H1 (cell line): ENCODE data around the gene NFIC. TPM values are rescaled to one million over a fixed set of nuclear protein-coding genes. Genes with fewer than 3 reads are reported as not detected.

Source experiments
- CTCF ChIA-PET: fragments of 300-600 bp; sonication (Branson Sonifier 250); formaldehyde crosslinking; loops from one replicate; lab custom pipeline; 2021; ENCODE audit not compliant: partially characterized antibody; lab: Charles Lee
- POLR2A ChIA-PET: fragments of 300-600 bp; sonication (Branson Sonifier 250); formaldehyde crosslinking; loops from one replicate; lab custom pipeline; 2021; ENCODE audit warnings: inconsistent platforms; ENCODE audit not compliant: partially characterized antibody; lab: Charles Lee
- DNase-seq, 2 experiments: peaks; one replicate each; pipeline versions ENCODE4 v3.0.0 to v3.0.0-alpha.2; 2010 to 2022; ENCODE audit warnings: low spot score in 2 of 2, low read depth in 1 of 2, mixed read lengths in 1 of 2
- FAIRE-seq: peaks from 2 replicates; lab custom pipeline; 2011; peaks lifted over from hg19 to GRCh38; lab: Jason Lieb, UNC
- H2AFZ ChIP-seq: 2 replicates; pipeline ENCODE4 v1.8.1; 2012; ENCODE audit warnings: low read length, inconsistent platforms
- H2AK5ac ChIP-seq: 2 replicates; pipeline ENCODE4 v1.6.1; 2013; ENCODE audit warnings: low read depth, low read length
- H2BK120ac ChIP-seq: replicated peaks from 2 replicates; pipeline ENCODE3; 2013; ENCODE audit warnings: low read depth, low read length, inconsistent platforms
- H2BK12ac ChIP-seq: 2 replicates; pipeline ENCODE4 v1.6.1; 2013; ENCODE audit warnings: low read depth, low read length
- H2BK15ac ChIP-seq: 2 replicates; pipeline ENCODE4 v1.6.1; 2013; ENCODE audit warnings: low read length
- H2BK20ac ChIP-seq: 2 replicates; pipeline ENCODE4 v1.6.1; 2013; ENCODE audit warnings: low read length
- H2BK5ac ChIP-seq: 2 replicates; pipeline ENCODE4 v1.6.1; 2013; ENCODE audit warnings: low read depth, low read length
- H3K14ac ChIP-seq: 2 replicates; pipeline ENCODE4 v1.6.1; 2013; ENCODE audit warnings: inconsistent platforms; ENCODE audit not compliant: insufficient read length
- H3K18ac ChIP-seq: 2 replicates; pipeline ENCODE4 v1.6.1; 2013; ENCODE audit warnings: low read length; ENCODE audit errors: extremely low read depth
- H3K23ac ChIP-seq: 2 replicates; pipeline ENCODE4 v1.6.1; 2013; ENCODE audit warnings: inconsistent platforms; ENCODE audit not compliant: insufficient read length
- H3K23me2 ChIP-seq: 2 replicates; pipeline ENCODE4 v1.6.1; 2013; ENCODE audit warnings: low read depth, low read length
- H3K27ac ChIP-seq: 2 replicates; pipeline ENCODE4 v1.6.1; 2011; ENCODE audit warnings: low read depth, low read length, inconsistent platforms
- H3K27me3 ChIP-seq, 4 experiments: replicated peaks in 1 of 4; 1 replicate in 1 of 4; 2 replicates in 3 of 4; pipeline versions ENCODE4 v1.6.1 to v1.8.1; 2011 to 2013; ENCODE audit warnings: low read length in 3 of 4, mild to moderate bottlenecking in 3 of 4, inconsistent platforms in 2 of 4, mixed read lengths in 2 of 4, moderate library complexity in 1 of 4; ENCODE audit not compliant: control insufficient read depth in 3 of 4, insufficient read depth in 3 of 4; ENCODE audit errors: extremely low read depth in 1 of 4
- H3K36me3 ChIP-seq, 4 experiments: 2 replicates each; pipeline versions ENCODE4 v1.6.1 to v1.8.1; 2011 to 2013; ENCODE audit warnings: mild to moderate bottlenecking in 4 of 4, low read length in 3 of 4, moderate library complexity in 2 of 4, control low read depth in 1 of 4, inconsistent platforms in 1 of 4; ENCODE audit not compliant: insufficient read depth in 4 of 4, control insufficient read depth in 2 of 4
- H3K4ac ChIP-seq: replicated peaks from 2 replicates; pipeline ENCODE3; 2013; ENCODE audit warnings: low read length, low read depth, mixed read lengths, inconsistent platforms; ENCODE audit not compliant: insufficient read length
- H3K4me1 ChIP-seq, 4 experiments: replicated peaks in 1 of 4; 1 replicate in 1 of 4; 2 replicates in 3 of 4; pipeline versions ENCODE4 v1.6.1 to v1.8.1; 2011 to 2013; ENCODE audit warnings: low read length in 3 of 4, inconsistent platforms in 2 of 4, mixed read lengths in 1 of 4; ENCODE audit not compliant: insufficient read depth in 4 of 4, control insufficient read depth in 3 of 4
- H3K4me2 ChIP-seq, 2 experiments: 2 replicates each; pipeline versions ENCODE4 v1.6.1 to v1.8.1; 2011 to 2013; ENCODE audit warnings: low read depth in 2 of 2, low read length in 2 of 2, control low read depth in 1 of 2, inconsistent platforms in 1 of 2, mild to moderate bottlenecking in 1 of 2; ENCODE audit not compliant: insufficient read depth in 1 of 2
- H3K4me3 ChIP-seq, 4 experiments: fragments of 200-600, 300-600 bp in 1 of 4; sonication (generic), shearing (Covaris generic), sonication (Bioruptor Twin) in 1 of 4; 2 replicates each; pipeline versions ENCODE4 v1.5.1 to v1.8.1; 2011 to 2016; ENCODE audit warnings: low read length in 4 of 4, low read depth in 3 of 4, control low read depth in 2 of 4, inconsistent platforms in 2 of 4, mild to moderate bottlenecking in 2 of 4, mixed read lengths in 1 of 4, moderate library complexity in 1 of 4; ENCODE audit not compliant: insufficient read depth in 2 of 4; ENCODE audit errors: extremely low read depth in 1 of 4
- H3K56ac ChIP-seq: replicated peaks from 2 replicates; pipeline ENCODE3; 2013; ENCODE audit warnings: low read depth, mild to moderate bottlenecking, mixed read lengths, low read length, inconsistent platforms; ENCODE audit not compliant: insufficient read length
- H3K79me1 ChIP-seq: 2 replicates; pipeline ENCODE4 v1.6.1; 2013; ENCODE audit warnings: low read depth, low read length, control low read depth
- H3K79me2 ChIP-seq, 2 experiments: 2 replicates each; pipeline versions ENCODE4 v1.6.1 to v1.8.1; 2012 to 2013; ENCODE audit warnings: low read length in 2 of 2, mild to moderate bottlenecking in 2 of 2, inconsistent platforms in 1 of 2; ENCODE audit not compliant: insufficient read depth in 2 of 2, control insufficient read depth in 1 of 2
- H3K9ac ChIP-seq, 4 experiments: replicated peaks in 1 of 4; 1 replicate in 1 of 4; 2 replicates in 3 of 4; pipeline versions ENCODE4 v1.6.1 to v1.8.1; 2011 to 2013; ENCODE audit warnings: low read depth in 3 of 4, low read length in 3 of 4, control low read depth in 2 of 4, mild to moderate bottlenecking in 2 of 4, moderate library complexity in 2 of 4, inconsistent platforms in 1 of 4; ENCODE audit errors: extremely low read depth in 1 of 4
- H3K9me3 ChIP-seq, 2 experiments: 2 replicates each; pipeline versions ENCODE4 v1.6.1 to v1.8.1; 2012 to 2013; ENCODE audit warnings: mild to moderate bottlenecking in 2 of 2, moderate library complexity in 2 of 2, control low read depth in 1 of 2, inconsistent platforms in 1 of 2, low read depth in 1 of 2, low read length in 1 of 2, mixed read lengths in 1 of 2; ENCODE audit not compliant: insufficient read depth in 2 of 2
- H4K20me1 ChIP-seq, 2 experiments: replicated peaks in 1 of 2; 2 replicates each; pipeline versions ENCODE3 to v1.8.1; 2011 to 2013; ENCODE audit warnings: inconsistent platforms in 2 of 2, low read length in 2 of 2, mild to moderate bottlenecking in 1 of 2; ENCODE audit not compliant: insufficient read depth in 2 of 2, control insufficient read depth in 1 of 2
- H4K5ac ChIP-seq: 2 replicates; pipeline ENCODE4 v1.6.1; 2013; ENCODE audit warnings: low read length, low read depth, mixed read lengths, inconsistent platforms; ENCODE audit not compliant: insufficient read length
- H4K8ac ChIP-seq: 2 replicates; pipeline ENCODE4 v1.8.0; 2013; ENCODE audit warnings: mild to moderate bottlenecking, moderate library complexity, low read length, inconsistent platforms; ENCODE audit not compliant: insufficient read depth; ENCODE audit errors: extremely low read depth
- H4K91ac ChIP-seq: replicated peaks from 2 replicates; pipeline ENCODE3; 2013; ENCODE audit warnings: low read length, mixed read lengths, inconsistent platforms; ENCODE audit not compliant: insufficient read length
- EP300 ChIP-seq, 2 experiments: IDR thresholded peaks; 1 replicate in 1 of 2; 2 replicates in 1 of 2; pipeline ENCODE4 v1.6.1; 2011 to 2012; ENCODE audit warnings: low read depth in 2 of 2, low read length in 2 of 2, mild to moderate bottlenecking in 2 of 2, borderline replicate concordance in 1 of 2, inconsistent platforms in 1 of 2, moderate library complexity in 1 of 2
- SP1 ChIP-seq: IDR thresholded peaks from 2 replicates; pipeline ENCODE4 v1.6.1; 2011; ENCODE audit warnings: low read depth, low read length
- WGBS, 2 experiments: shearing (Covaris generic) in 1 of 2; methylation state at CpG; one replicate each; pipeline versions ENCODE4 v1.1.6 to v1.1.7; 2013 to 2015; ENCODE audit warnings: low lambda C conversion rate in 2 of 2, mixed read lengths in 2 of 2, inconsistent platforms in 1 of 2, low coverage in 1 of 2, missing lambda C conversion rate in 1 of 2; ENCODE audit not compliant: insufficient replicate concordance in 2 of 2, insufficient coverage in 1 of 2, insufficient read length in 1 of 2; ENCODE audit errors: extremely low coverage in 1 of 2, missing lambda C conversion rate in 1 of 2; 5-methylcytosine and 5-hydroxymethylcytosine counted together
- polyA plus RNA-seq, 7 experiments: library from polyadenylated mRNA; depleted of rRNA in 3 of 7; stranded (reverse) in 5 of 7; unstranded in 2 of 7; fragments of >200 nt in 5 of 7; fragments of 200-250 nt in 2 of 7; gene quantifications; 1 replicate in 5 of 7; 2 replicates in 1 of 7; 4 replicates in 1 of 7; pipeline versions ENCODE4 v1.2.1 to v1.2.3, GENCODE V29; 2011 to 2013; ENCODE audit warnings: missing spikeins in 2 of 7, mixed read lengths in 2 of 7
- total RNA-seq: library from RNA; stranded (reverse); fragmentation: NEBNext Ultra II Directional; extraction: Animal tissue kit (Norgen Biotek cat#: 25700); gene quantifications from 2 replicates; pipeline ENCODE4 v1.2.1, GENCODE V29; 2021

Gene NFIC
- total and polyA plus RNA-seq, 2 of the 8 experiments (the other 6 are each of a cell fraction or from before 2014, with no cell fraction given), result 0.56 to 3.2 TPM

DNA sequence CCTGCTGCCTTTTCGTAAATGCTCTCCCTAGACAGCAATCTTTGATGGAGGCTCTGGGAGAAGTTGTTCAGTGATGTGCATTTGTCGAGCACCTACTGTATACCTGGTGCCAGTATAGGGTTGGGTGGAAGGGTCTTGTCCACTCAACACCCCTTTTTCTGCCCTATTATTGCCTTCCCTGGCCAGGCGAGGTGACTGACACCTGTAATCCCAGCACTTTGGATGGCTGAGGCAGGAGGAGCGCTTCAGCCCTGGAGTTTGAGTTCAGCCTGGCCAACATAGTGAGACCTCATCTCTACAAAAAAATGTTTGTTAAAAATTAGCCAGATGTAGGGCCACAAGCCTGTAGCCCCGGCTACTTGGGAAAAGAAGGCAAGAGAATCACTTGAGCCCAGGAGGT lies 49.3 kb downstream of the NFIC start:
- Histone ChIP-seq H3K23ac (no peak overlapping the region), H4K91ac (no peak overlapping the region), H3K4ac (no peak overlapping the region), H3K79me1 (no peaks in the 10 kb centered on the region), H2BK20ac (no peak overlapping the region), H2BK15ac (no peak overlapping the region), H3K27ac (no peak overlapping the region), H4K20me1 (no peaks in the 10 kb centered on the region), H3K56ac (no peak overlapping the region), H2BK5ac (no peak overlapping the region), H3K4me3 (no peak overlapping the region), H3K4me1 (no peaks in the 10 kb centered on the region), H3K27me3 (no peaks in the 10 kb centered on the region), H2BK120ac (no peak overlapping the region), H3K18ac (no peak overlapping the region), H3K36me3 (no peaks in the 10 kb centered on the region), H4K8ac (no peak overlapping the region), H2AFZ (no peak overlapping the region), H3K4me2 (no peak overlapping the region), H3K9me3 (no peaks in the 10 kb centered on the region), H3K79me2 (no peaks in the 10 kb centered on the region), H3K9ac (no peak overlapping the region), H3K23me2 (no peaks in the 10 kb centered on the region), H3K14ac (no peak overlapping the region), H2AK5ac (no peak overlapping the region), H2BK12ac (no peak overlapping the region), H4K5ac (no peak overlapping the region)
- no peak for TF ChIP-seq EP300 (IDR thresholded peaks at IDR 0.05; ENCODE audit: borderline replicate concordance in 1 of 2, low read depth in 2 of 2, low read length in 2 of 2)
- TF ChIP-seq SP1, result no peak
- no peak for FAIRE-seq
- POLR2A ChIA-PET, result interaction anchor here (1.0 kb wide), 1 partner anchor 41 kb away, joined by 3 read pairs; no protein-coding TSS in a partner anchor
- CTCF ChIA-PET, result interaction anchor here (1.3 to 1.8 kb wide), 2 partner anchors 14 to 16 kb away, joined by 4 read pairs; no protein-coding TSS in a partner anchor
- WGBS, 2 experiments, result 67% methylated on average over 5 of the region's 5 CpGs; no CpG with 5 or more reads in 1 of the 2 experiments
- no peak for DNase-seq
